Small intestine (tissue), 7 donors: Measurements from ENCODE around the gene BLOC1S3. TPM values are rescaled to one million over a fixed set of nuclear protein-coding genes. Genes with fewer than 3 reads are reported as not detected.
"Not testable (repeated sequence)": the region's sequence is repeated elsewhere in the genome, so short reads cannot be mapped to it uniquely, and the experiment has no call there.

Experiments
- DNase-seq, 2 donors: peaks; one replicate each; pipeline versions ENCODE4 v3.0.0 to v3.0.0-alpha.2; 2013
- FAIRE-seq: peaks from 2 replicates; lab custom pipeline; 2012; peaks lifted over from hg19 to GRCh38; lab: Jason Lieb, UNC
- H3K27ac ChIP-seq, 3 donors: one replicate each; pipeline ENCODE4 v1.5.1; 2013; ENCODE audit warnings: low read length in 2 of 3, mild to moderate bottlenecking in 2 of 3, control low read depth in 1 of 3, inconsistent platforms in 1 of 3, low read depth in 1 of 3, moderate library complexity in 1 of 3
- H3K27me3 ChIP-seq, 3 donors: one replicate each; pipeline ENCODE4 v1.6.1; 2013; ENCODE audit warnings: low read length in 3 of 3, inconsistent platforms in 1 of 3; ENCODE audit not compliant: control insufficient read depth in 3 of 3, insufficient read depth in 3 of 3
- H3K36me3 ChIP-seq, 3 donors: one replicate each; pipeline ENCODE4 v1.6.1; 2013; ENCODE audit warnings: low read length in 3 of 3, inconsistent platforms in 1 of 3, low read depth in 1 of 3, mild to moderate bottlenecking in 1 of 3, moderate library complexity in 1 of 3; ENCODE audit not compliant: control insufficient read depth in 3 of 3, insufficient read depth in 2 of 3
- H3K4me1 ChIP-seq, 3 donors: one replicate each; pipeline ENCODE4 v1.6.1; 2013; ENCODE audit warnings: low read length in 2 of 3, inconsistent platforms in 1 of 3, low read depth in 1 of 3, mild to moderate bottlenecking in 1 of 3, moderate library complexity in 1 of 3; ENCODE audit not compliant: control insufficient read depth in 3 of 3, insufficient read depth in 2 of 3
- H3K4me3 ChIP-seq, 3 donors: one replicate each; pipeline ENCODE4 v1.5.1; 2013; ENCODE audit warnings: low read length in 3 of 3, control low read depth in 1 of 3, inconsistent platforms in 1 of 3, low read depth in 1 of 3, mild to moderate bottlenecking in 1 of 3, moderate library complexity in 1 of 3
- H3K9me3 ChIP-seq, 2 donors: one replicate each; pipeline ENCODE4 v1.6.1; 2013; ENCODE audit warnings: low read depth in 1 of 2, low read length in 1 of 2; ENCODE audit not compliant: control insufficient read depth in 2 of 2, insufficient read depth in 1 of 2
- WGBS, 3 donors: extraction: QIAGEN DNeasy Blood & Tissue Kit; methylation state at CpG; one replicate each; pipeline ENCODE4 v1.1.7; 2013; 5-methylcytosine and 5-hydroxymethylcytosine counted together
- polyA plus RNA-seq, 4 donors: library from polyadenylated mRNA; stranded (reverse) in 3 of 4; unstranded in 1 of 4; fragments of 200-250 nt in 3 of 4; fragments of 120-200 nt in 1 of 4; gene quantifications; one replicate each; pipeline versions ENCODE4 v1.2.1 to v1.2.3, GENCODE V29; 2013
- donor health status: healthy with polysubstance abuse.
- donor health status: control.
- donor health status: control.
- donor health status: Bipolar disorder and iron deficiency.
- donor health status: healthy.

Gene BLOC1S3
- polyA plus RNA-seq, 4 donors = 3.6 to 12.8 (median 6.4) TPM

DNA sequence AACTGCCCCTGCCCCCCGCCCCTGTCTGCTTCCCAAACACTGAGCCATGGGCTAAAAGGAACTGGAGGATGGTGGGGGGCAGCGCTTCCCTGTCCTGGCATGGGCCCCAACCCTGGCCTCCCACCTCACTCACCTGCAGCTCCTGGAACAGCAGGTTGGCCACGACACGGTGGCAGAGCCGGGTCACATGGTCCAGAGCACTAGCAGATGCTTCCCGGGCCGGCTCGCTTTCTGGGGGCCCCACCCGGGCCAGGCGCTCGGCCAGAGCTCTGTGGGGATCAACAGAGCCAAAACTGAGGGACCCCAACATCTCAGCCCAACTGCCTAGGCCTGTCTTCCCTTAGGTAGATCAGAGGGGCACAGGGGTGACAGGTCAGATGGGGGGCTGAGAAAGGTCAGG is 46.1 kb downstream of the BLOC1S3 start:
- FAIRE-seq = no peak
- WGBS, 3 donors = 24 to 57% (median 44%) methylated on average over 10 to 11 of the region's 11 CpGs

GRCh38 chr19:45229056-45229455 is 50.5 kb downstream of the BLOC1S3 start:
- WGBS, 3 donors = 75 to 87% (median 86%) methylated on average over 2 of the region's 2 CpGs
- peak; percentile 92 for FAIRE-seq

More for the DNA sequence above, 46.1 kb downstream of the BLOC1S3 start:
- no peaks in the 10 kb centered on the region for H3K4me1 ChIP-seq
- H3K9me3 ChIP-seq = no peaks in the 10 kb centered on the region
- no peak overlapping the region for H3K4me3 ChIP-seq
- H3K36me3 ChIP-seq = no peaks in the 10 kb centered on the region
- no peak overlapping the region for H3K27ac ChIP-seq
- H3K27me3 ChIP-seq = peaks cover 0 to 29% (median 0%) of the 10 kb centered on the region in 3 donors
- DNase-seq = no peak

More at GRCh38 chr19:45229056-45229455, 50.5 kb downstream of the BLOC1S3 start:
- DNase-seq, H3K4me1 ChIP-seq, H3K4me3 ChIP-seq, H3K9me3 ChIP-seq, H3K36me3 ChIP-seq, H3K27ac ChIP-seq: not testable (repeated sequence)
- H3K27me3 ChIP-seq = peaks cover 0 to 29% (median 4%) of the 10 kb centered on the region in 3 donors

Other genes starting within 250 kb of the BLOC1S3 start
- not detected for gene APOC4, start 236.5 kb upstream of the BLOC1S3 start, polyA plus RNA-seq
- gene APOC2, start 232.7 kb upstream of the BLOC1S3 start, polyA plus RNA-seq = 100 to 1,000 TPM in 1 of 4 donors, 10 to 100 TPM in 3; 23.4 to 214 (median 70.1) TPM
- 100 to 1,000 TPM in 1 of 4 donors, 10 to 100 TPM in 3; 63.0 to 101 (median 80.9) TPM for gene CLPTM1, start 223.4 kb upstream of the BLOC1S3 start, polyA plus RNA-seq
- gene RELB, start 177.3 kb upstream of the BLOC1S3 start, polyA plus RNA-seq = 10 to 100 TPM; 10.5 to 41.3 (median 17.6) TPM
- gene CLASRP, start 139.7 kb upstream of the BLOC1S3 start, polyA plus RNA-seq = 100 to 1,000 TPM in 1 of 4 donors, 10 to 100 TPM in 3; 55.3 to 117 (median 80.4) TPM
- gene ZNF296, start 102.3 kb upstream of the BLOC1S3 start, polyA plus RNA-seq = 10 to 100 TPM in 1 of 4 donors, 1 to 10 TPM in 3; 4.7 to 10.3 (median 7.6) TPM
- gene GEMIN7, start 99.5 kb upstream of the BLOC1S3 start, polyA plus RNA-seq = 10 to 100 TPM; 25.3 to 49.7 (median 35.4) TPM
- 10 to 100 TPM; 19.5 to 47.0 (median 31.6) TPM for gene PPP1R37, start 85.6 kb upstream of the BLOC1S3 start, polyA plus RNA-seq
- gene NKPD1, start 17.8 kb upstream of the BLOC1S3 start, polyA plus RNA-seq = under 1 TPM in 2 of 4 donors, not detected in 2; 0.09 to 0.13 TPM
- gene TRAPPC6A, start 547 bp upstream of the BLOC1S3 start, polyA plus RNA-seq = 10 to 100 TPM; 38.4 to 67.6 (median 41.7) TPM
- gene EXOC3L2, start 66.6 kb downstream of the BLOC1S3 start, polyA plus RNA-seq = 1 to 10 TPM in 3 of 4 donors, under 1 TPM in 1; 0.22 to 2.7 (median 2.1) TPM
- 10 to 100 TPM in 1 of 4 donors, 1 to 10 TPM in 3; 5.1 to 14.2 (median 7.7) TPM for gene MARK4, start 72.5 kb downstream of the BLOC1S3 start, polyA plus RNA-seq
- 10 to 100 TPM in 2 of 4 donors, 1 to 10 TPM in 1, under 1 TPM in 1; 0.09 to 30.5 (median 14.4) TPM for gene CKM, start 144.1 kb downstream of the BLOC1S3 start, polyA plus RNA-seq
- gene KLC3, start 162.0 kb downstream of the BLOC1S3 start, polyA plus RNA-seq = under 1 TPM in 1 of 4 donors, not detected in 3; 0.06 TPM
- gene ERCC2, start 191.8 kb downstream of the BLOC1S3 start, polyA plus RNA-seq = 10 to 100 TPM in 2 of 4 donors, 1 to 10 TPM in 2; 3.4 to 20.3 (median 7.9) TPM
- 10 to 100 TPM; 12.7 to 30.5 (median 21.3) TPM for gene PPP1R13L, start 226.3 kb downstream of the BLOC1S3 start, polyA plus RNA-seq
- 1 to 10 TPM in 2 of 4 donors, under 1 TPM in 2; 0.27 to 4.1 (median 1.9) TPM for gene POLR1G, start 227.9 kb downstream of the BLOC1S3 start, polyA plus RNA-seq
- 10 to 100 TPM; 30.3 to 55.0 (median 37.5) TPM for gene ERCC1, start 245.1 kb downstream of the BLOC1S3 start, polyA plus RNA-seq